HG02588 (cell line): ENCODE data around the gene NPPB.

ENCODE experiments used
- ATAC-seq: cut with Tn5 transposase; IDR thresholded peaks from one replicate; pipeline ENCODE4 v1.9.1; 2021; ENCODE audit warnings: mild to moderate bottlenecking, moderate library complexity; ENCODE audit not compliant: unreplicated experiment

Gene NPPB

DNA sequence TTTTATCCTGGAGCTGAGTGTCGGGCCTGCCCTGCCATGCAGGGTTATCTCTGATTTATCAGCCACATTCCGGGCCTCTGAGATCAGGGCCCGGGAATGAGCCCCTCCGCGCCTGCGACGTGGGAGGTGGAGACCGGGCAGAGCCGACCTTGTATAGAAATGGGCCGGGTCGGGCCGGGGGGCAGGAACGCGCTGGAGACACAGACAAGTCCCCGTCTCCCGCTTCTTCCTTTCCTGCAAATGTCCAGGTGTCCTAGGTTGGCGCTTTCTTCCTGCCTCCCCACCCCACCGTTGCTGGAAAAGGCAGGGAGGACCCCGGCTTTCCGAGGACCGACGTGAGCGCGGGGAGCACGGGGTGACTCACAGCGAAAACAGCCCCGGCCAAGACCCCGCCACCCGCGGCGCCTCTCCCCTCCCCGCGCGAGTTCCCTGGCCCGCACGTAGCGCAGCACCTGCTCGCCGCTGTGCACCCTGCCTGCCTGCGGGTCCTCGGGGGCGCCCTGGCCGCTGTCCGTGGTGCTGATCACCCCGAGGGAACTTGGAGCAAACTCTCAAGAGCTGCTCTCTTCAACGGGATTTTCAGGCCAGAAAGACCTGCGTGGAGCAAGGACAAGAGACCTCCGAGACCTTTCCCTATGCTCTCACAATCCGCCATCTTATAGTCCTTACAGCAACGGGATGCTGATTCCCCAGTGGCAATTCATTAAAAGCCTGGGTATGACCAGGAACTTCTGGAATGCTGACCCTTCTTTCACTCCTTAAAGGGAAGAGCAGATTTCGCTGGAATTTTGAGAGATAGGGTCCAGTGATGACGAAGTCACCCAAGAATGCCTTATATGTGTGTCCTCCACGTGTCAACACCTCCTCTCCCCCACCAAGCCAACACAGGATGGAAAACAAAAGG, 475 bp upstream of the NPPB start:
- no peak for ATAC-seq

DNA sequence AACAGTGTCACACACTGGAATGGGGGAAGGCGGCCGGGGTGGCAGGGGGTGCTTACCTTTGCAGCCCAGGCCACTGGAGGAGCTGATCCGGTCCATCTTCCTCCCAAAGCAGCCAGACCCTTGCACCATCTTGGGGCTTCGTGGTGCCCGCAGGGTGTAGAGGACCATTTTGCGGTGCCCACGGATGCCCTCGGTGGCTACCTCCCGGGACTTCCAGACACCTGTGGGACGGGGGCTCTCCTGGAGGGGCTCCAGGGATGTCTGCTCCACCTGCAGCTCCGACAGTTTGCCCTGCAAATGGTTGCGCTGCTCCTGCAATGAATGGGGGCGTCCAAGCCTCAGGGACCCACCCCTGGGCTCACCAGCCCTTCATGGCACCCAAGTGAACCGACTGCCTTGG, 587 bp downstream of the NPPB start:
- ATAC-seq: no peak

DNA sequence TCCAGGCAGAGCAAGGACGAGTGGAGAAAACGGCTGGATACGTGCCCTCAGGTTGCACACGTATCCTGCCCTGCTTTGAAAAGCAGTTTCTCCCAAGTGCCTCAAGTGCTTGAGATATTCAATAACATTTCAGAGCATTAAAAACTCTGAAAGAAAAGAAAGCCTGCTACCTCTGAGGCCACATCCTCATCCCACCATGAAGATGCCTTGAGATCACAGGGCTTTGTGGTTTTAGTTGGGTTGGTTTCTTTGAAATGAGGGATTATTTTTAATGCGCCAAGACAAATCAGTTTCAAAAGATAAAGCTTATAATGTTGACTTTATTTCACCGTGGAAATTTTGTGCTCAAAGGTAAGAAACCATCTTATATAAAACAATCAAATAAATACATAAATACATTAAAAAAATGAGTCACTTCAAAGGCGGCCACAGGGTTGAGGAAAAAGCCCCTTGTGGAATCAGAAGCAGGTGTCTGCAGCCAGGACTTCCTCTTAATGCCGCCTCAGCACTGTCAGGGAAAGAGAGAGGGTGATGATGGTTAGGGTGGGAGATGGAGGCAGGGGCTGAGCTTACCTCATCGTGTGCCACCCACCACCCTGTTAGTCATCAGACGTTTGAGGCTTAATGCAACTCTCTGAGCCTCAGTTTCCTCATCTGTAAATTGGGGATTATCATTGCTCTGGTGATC, 1.4 kb downstream of the NPPB start:
- ATAC-seq: no peak

DNA sequence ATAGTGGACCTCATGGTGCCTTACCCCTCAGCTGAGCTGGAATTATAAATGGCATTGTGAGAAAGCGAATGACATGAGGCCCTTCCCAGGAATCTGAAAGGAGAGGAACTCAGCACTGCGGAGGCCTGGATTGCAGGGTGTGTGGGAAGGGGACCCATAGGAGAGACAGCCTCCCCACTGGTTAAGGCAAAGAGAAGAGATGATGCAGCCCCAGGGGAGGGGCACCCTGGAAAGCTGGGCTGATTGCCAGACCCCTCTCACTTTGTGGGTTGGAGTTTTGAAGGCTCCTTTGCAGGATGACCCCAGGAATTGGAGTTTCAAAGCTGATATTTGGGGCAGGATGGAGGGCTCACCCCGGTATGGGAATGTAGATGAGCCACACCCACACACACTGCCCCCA, 2.0 kb downstream of the NPPB start:
- no peak for ATAC-seq

DNA sequence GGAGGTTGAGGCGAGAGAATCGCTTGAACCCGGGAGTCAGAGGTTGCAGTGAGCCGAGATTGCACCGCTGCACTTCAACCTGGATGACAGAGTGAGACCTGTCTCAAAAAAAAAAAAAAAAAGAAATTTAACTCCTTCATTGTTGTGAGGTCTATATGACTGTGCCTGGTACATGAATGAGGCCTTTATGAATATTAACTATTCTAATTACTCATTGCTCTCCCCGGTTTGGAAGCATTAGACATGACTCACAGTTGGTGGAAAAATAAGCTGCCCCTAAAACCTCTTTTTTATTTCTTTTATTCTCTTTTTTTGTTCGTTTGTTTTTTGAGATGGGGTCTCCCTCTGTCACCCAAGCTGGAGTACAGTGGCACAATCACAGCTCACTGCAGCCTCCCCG, 3.3 kb downstream of the NPPB start:
- no peak for ATAC-seq

DNA sequence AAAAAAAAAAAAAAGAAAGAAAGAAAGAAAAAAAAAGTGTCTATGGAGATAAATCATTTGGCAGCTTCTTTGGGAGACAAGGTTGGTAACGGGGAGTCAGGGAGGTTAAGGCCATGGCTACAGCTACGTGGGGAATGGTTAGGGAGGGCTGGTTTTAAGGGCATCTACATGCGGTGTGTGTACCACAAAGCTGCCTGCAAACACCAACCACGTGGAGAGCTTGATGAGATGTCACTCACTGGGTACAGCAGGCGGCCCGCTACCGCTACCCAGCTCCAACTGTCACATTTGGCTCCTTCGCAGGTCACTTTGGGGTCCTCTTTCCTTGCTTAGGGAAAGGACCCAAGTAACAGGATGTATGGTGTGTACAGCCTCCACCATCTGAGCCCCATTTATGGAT, 4.2 kb downstream of the NPPB start:
- ATAC-seq: no peak

DNA sequence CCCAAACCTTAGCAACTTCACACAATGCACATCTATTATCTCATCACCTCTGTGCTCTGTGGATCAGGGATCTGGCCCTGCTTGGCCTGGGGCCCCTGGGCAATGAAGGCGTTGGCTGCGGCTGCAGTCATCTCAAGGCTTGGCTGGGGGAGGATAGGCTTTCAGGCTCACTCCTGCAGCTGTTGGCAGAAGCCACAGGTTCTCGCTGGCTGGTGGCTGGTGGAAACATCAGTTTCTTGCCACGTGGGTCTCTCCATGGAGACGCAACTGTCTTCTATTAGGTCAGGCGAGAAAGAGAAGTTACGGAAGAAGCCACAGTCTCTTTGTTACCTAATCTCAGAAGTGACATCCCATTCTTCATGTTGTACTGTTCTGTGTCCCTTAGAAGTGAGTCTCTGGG, 7.6 kb downstream of the NPPB start:
- no peak for ATAC-seq

DNA sequence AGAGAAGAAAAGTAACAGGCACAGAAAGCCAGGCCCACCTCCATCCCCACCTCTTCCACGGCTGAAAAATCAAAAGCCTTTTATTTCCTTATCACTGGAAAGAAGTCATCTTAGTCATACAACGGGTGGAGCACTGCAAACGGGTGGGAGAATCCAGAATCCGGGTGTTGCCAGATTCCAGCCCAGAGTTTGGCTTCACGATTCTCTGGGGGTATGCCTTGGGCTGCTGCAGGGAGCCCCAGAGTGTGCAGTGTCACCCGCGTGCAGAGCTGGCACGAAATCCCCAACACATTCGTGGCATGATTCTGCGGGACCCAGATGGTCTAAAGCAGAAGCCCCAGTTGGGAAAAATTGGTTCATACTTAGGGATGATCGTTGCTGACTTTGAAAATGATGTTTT, 8.6 kb downstream of the NPPB start:
- no peak for ATAC-seq

DNA sequence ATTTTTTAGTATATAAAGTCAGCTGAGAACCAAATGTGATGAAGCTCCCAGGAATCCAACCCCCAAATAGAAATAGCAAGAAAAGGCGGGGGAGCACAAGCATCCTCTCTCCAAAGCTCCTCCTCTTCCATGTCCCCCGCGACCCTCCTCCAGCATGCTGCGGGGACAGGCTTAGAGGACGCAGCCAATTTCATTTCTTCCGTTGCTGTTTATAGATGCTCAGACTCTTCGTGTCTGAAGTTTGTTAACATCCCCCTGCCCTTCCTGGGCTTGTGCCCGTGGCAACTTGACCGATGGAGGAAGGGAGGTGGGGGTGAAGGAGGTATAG, 10.4 kb downstream of the NPPB start:
- no peak for ATAC-seq

DNA sequence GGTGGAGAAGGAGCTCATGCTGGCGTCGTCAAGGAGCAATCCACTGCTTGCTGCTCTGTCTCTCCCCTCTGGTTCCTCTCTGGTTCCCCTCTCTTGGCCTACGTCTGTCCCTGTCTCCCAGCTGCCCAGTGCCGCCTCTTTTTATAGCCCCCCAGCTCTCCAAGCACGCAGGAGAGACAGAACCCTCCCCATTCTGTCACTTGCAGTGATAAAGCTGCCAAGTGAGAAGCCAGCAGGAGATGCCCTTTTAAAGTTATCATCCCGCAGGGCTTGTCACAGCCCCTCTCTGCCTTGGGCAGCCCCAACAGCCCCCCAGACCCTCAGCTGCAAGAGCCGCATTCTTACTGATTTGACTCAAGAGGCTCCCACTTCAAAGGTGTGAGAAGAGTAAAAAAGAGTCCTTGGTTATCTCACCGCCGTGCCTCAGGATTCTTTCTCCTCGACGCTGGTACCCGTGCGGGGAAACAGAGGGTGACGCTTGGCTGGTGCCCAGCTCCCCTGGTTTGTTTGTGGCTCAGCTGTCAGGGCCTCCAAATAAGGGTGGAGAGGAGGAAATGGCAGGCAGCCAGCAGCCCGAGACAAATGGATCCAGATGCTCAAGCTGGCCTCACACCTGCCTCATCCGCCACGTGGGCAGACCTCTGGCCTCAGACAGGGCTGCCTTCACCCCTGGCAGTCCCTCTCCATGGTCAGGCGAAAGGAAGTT, 10.9 kb downstream of the NPPB start, which contains the start of gene NPPA:
TSS of gene NPPA (minus strand) at position 117 of the 706 bp plus-strand sequence. CDS start at position 18, 99 bp downstream.
- ATAC-seq: no peak

DNA sequence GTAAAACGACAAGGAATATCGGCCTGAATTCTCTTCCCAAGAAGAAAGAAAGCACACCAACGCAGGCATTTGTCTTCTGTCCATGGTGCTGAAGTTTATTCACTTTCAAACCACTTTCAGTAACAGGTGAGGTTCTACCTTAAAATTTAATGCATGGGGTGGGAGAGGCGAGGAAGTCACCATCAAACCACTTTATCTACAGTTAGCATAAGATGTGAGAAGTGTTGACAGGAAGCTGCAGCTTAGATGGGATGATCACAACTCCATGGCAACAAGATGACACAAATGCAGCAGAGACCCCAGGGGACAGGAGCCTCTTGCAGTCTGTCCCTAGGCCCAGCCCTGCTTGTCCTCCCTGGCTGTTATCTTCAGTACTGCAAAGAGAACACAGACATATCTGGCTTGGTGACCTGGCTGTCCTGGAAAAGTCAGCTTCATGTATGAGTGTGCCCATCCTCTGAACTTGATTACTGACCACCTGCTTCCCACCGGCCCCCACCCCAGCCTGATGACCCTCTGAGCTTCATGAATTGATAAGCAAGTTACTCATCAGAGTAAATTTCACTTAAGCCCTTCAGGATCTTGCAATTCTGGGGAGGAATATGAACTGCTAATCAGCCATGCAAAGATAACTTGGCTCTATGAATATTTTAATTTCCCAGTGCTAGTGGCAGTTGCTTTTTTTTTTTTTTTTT, 13.0 kb downstream of the NPPB start:
- ATAC-seq: no peak

DNA sequence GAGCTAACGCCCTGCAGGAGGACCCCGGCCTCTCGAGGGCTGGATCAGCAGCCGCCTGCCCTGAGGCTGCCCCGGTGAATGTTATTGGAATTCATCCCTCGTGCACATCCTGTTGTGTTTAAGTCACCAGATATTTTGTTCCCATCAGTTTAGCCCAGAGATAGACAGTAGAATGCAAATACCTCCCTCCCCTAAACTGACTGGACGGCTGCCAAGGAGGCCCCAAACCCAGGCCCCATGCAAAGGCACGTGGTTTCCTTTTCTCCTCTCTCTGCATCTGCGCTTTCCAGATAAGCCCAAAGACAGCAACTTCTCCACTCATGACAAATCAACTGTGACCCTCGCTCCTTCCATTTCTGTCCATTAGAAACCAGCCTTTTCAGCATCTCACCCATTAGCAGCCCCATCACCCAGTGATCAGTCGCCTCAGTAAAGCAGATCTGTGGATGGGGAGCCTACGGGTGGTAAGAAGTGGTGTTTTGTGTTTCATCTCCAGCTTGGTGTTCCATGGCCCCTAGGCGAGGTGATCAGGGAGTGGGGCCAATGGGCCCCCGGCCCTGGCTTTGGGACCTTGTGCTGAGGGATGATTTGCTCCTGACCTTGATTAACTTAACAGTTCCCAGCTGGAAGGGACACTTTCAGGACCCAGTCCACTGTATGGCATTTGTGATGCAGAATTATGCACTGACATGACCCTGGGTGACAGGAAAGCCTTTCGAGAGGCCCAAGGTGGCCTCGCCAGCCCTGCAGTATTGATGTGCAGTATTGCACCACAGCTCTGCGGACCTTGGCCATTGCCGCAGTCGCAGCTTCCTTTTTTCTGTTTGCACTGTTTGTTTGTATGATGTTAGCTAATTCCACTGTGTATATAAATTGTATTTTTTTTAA, 16.3 kb downstream of the NPPB start:
- ATAC-seq: no peak

DNA sequence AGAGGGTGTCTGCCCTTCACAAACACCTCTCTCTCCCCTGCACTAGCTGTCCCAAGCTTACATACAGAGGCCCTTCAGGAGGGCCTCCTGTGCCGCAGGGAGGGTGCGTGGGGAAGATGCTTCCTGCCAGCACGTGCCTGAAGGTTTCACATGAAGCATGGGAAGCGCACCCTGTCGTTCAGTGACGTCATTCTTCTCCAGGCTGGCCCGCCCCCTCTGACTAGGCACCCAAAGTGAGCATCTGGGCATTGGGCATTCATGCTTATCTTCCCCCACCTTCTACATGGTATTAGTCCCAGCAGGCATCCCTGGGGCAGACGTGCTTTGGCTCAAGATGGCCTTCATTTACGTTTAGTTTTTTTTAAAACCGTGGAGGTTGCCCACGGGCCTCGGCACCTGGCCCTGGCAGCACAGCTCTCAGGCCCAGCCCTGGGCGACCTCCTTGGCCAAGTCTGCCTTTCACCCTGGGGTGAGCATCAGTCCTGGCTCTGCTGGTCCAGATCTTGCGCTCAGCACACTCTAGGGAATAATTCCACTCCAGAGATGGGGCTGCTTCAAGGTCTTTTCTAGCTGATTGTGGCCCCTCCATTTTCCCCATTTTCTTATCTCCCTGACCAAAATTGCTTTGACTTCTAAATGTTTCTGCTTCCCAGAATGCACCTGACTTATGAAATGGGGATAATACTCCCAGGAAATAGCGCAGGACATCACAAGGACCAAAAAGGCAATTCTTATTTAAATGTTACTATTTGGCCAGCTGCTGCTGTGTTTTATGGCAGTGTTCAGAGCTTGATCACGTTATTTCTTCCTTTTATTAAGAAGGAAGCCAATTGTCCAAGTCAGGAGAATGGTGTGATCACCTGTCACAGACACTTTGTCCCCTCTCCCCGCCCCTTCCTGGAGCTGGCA, 17.2 kb downstream of the NPPB start:
- no peak for ATAC-seq

DNA sequence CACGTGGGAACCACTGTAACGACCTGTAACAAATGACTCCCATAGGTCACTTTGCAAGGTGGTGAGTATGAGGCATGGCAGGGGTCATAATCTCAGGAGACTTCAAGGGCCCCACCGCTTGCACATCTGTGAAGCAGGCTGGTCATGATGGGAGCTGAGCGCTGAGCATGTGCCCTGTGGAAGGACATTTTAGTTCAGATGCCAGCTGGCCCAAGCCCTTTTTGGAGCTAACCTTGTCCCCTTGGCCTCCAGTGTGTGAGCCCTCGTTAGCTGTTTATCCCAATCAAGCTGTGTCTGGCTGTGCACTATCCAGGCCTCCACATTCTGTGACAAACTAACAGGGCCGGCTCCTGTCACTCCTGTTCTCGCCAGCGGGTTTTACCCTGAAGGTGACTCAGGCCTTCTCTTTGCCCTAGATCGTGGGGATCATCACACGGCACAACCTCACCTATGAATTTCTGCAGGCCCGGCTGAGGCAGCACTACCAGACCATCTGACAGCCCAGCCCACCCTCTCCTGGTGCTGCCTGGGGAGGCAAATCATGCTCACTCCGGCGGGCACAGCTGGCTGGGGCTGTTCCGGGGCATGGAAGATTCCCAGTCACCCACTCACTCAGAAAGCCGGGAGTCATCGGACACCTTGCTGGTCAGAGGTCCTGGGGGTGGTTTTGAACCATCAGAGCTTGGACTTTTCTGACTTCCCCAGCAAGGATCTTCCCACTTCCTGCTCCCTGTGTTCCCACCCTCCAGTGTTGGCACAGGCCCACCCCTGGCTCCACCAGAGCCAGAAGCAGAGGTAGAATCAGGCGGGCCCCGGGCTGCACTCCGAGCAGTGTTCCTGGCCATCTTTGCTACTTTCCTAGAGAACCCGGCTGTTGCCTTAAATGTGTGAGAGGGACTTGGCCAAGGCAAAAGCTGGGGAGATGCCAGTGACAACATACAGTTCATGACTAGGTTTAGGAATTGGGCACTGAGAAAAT, 18.7 kb downstream of the NPPB start:
- no peak for ATAC-seq

DNA sequence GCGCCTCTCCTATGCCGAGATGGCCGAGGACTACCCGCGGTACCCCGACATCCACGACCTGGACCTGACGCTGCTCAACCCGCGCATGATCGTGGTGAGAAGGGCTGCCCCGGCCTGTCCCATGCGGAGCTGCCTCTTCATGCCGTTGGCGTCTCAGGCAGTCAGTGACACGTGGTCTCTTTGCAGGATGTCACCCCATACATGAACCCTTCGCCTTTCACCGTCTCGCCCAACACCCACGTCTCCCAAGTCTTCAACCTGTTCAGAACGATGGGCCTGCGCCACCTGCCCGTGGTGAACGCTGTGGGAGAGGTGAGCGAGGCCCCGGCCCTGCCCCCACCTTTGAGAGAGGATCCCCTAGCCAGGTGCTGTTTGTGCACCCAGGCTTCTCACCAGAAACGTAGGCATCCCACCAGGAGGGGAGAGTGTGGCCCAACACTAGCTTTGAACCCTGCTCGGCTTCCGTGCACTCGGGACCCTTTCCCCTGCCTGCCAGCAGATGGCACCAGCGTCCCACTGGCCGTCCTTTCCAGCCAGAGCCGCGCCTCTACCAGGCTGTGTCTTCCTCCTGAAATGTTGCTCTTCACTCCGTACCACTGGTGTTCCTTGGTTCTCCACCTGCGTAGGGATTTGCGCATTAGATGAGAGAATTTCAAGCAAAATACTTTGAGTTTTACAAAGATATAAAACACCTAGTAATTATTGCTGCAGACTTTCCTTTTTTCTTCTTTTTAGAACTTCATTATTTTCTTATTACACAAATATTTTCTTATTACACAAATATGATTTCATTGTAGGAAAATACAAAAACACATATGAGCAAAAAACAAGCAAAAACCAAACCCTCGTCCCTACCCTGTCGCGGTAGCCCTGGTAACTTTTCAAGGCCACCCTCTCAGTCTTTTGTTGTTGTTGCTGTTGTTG, 20.1 kb downstream of the NPPB start:
- ATAC-seq: no peak

DNA sequence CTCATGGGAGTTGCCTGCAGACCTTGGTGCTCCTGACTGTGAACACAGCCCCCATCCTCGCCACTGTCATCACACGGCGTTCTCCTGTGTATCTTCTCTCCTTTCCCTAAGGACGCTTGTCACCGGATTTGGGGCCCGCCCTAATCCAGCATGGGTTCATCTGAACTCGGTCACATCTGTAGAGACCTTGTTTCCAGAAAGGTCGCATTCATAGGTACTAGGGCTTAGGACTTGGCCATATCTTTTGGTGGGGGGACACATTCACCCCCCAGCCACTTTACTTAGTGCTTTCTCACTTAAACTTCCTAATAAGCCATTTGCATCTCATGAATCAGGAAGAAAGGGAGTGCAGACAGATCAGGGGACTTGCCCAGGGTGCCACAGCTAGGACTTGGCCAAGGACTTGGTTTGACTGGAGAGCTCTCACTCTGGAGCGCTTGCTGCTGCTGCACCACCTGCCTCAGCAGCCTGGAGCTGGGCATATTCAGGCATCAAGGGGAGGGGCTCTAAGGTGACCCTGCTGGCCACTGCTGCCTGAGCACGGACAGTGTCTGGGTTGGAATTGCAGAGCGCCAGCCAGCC, 20.9 kb downstream of the NPPB start:
- ATAC-seq: no peak
